AG09309 (cell line): Measurements from ENCODE around the gene RGS12.
"Not testable (repeated sequence)": the region's sequence is repeated elsewhere in the genome, so short reads cannot be mapped to it uniquely, and the experiment has no call there.

ENCODE experiments used
- DNase-seq: peaks from one replicate; pipeline ENCODE4 v3.0.0-alpha.2; 2010; ENCODE audit warnings: low read depth
- H3K4me3 ChIP-seq: 2 replicates; pipeline ENCODE4 v1.5.1; 2011; ENCODE audit warnings: mild to moderate bottlenecking, low read depth, low read length, moderate library complexity; ENCODE audit not compliant: control insufficient read depth
- CTCF ChIP-seq: IDR thresholded peaks from 2 replicates; pipeline ENCODE4 v1.5.1; 2011; ENCODE audit warnings: mild to moderate bottlenecking, low read depth, low read length, inconsistent platforms; ENCODE audit not compliant: insufficient read depth, control insufficient read depth; ENCODE audit errors: missing control alignments

RGS12 gene

GRCh38 chr4:3297066-3297859 is 4.4 kb downstream of the RGS12 start:
- no peak for TF ChIP-seq CTCF
- no peak for DNase-seq
- no peak overlapping the region for H3K4me3 ChIP-seq

GRCh38 chr4:3299122-3299975 is 6.5 kb downstream of the RGS12 start:
- no peak overlapping the region for H3K4me3 ChIP-seq
- no peak for TF ChIP-seq CTCF
- DNase-seq = no peak

GRCh38 chr4:3299976-3300671 is 7.3 kb downstream of the RGS12 start:
- TF ChIP-seq CTCF = no peak
- no peak overlapping the region for H3K4me3 ChIP-seq
- DNase-seq = no peak

- H3K4me3 ChIP-seq, DNase-seq: not testable (repeated sequence)
Measured at GRCh38 chr4:3300882-3301281, 8.1 kb downstream of the RGS12 start.

GRCh38 chr4:3301450-3302172 is 8.8 kb downstream of the RGS12 start:
- no peak overlapping the region for H3K4me3 ChIP-seq
- no peak for TF ChIP-seq CTCF
- no peak for DNase-seq

GRCh38 chr4:3302173-3302785 is 9.5 kb downstream of the RGS12 start:
- TF ChIP-seq CTCF = no peak
- no peak overlapping the region for H3K4me3 ChIP-seq
- DNase-seq = no peak
